NB4 (cell line): Measurements from ENCODE around the gene SLC24A4.

Experiments used
- CTCF ChIP-seq: IDR thresholded peaks from one replicate; pipeline ENCODE4 v1.5.1; 2012; ENCODE audit warnings: low read depth, low read length
- POLR2A ChIP-seq: IDR thresholded peaks from 2 replicates; pipeline ENCODE4 v1.6.1; 2011; ENCODE audit warnings: mild to moderate bottlenecking; ENCODE audit not compliant: insufficient read length; ENCODE audit errors: extremely low read depth

- TF ChIP-seq CTCF: no peak
- no peak for TF ChIP-seq POLR2A
Observed at GRCh38 chr14:92294506-92294905, 28.5 kb upstream of the SLC24A4 start.
